Activated naive CD8-positive, alpha-beta T cell treated with anti-CD3 and anti-CD28 coated beads for 36 hours (primary cell): ENCODE results near the gene ARHGAP19. TPM values are rescaled to one million over a fixed set of nuclear protein-coding genes. Genes with fewer than 3 reads are reported as not detected.
"Not testable (repeated sequence)": the region's sequence is repeated elsewhere in the genome, so short reads cannot be mapped to it uniquely, and the experiment has no call there.

ENCODE experiments used
- DNase-seq: peaks from one replicate; pipeline ENCODE4 v3.0.0; 2021
- H3K27ac Mint-ChIP-seq: one replicate; pipeline ENCODE4 v1.8.0; 2022; ENCODE audit warnings: mild to moderate bottlenecking, moderate library complexity, mixed read lengths
- H3K27me3 Mint-ChIP-seq: one replicate; pipeline ENCODE4 v1.8.0; 2022; ENCODE audit warnings: mild to moderate bottlenecking, mixed read lengths
- H3K36me3 Mint-ChIP-seq: one replicate; pipeline ENCODE4 v1.8.0; 2021; ENCODE audit warnings: mild to moderate bottlenecking, mixed read lengths
- H3K4me1 Mint-ChIP-seq: one replicate; pipeline ENCODE4 v1.8.0; 2021; ENCODE audit warnings: mixed read lengths
- H3K4me3 Mint-ChIP-seq: one replicate; pipeline ENCODE4 v1.8.0; 2022; ENCODE audit warnings: mild to moderate bottlenecking, moderate library complexity, mixed read lengths
- H3K9me3 Mint-ChIP-seq: one replicate; pipeline ENCODE4 v1.8.0; 2022; ENCODE audit warnings: mixed read lengths
- total RNA-seq, 2 experiments: library from RNA; stranded (reverse); gene quantifications; one replicate each; pipeline ENCODE4 v1.2.3, GENCODE V29; 2021

ARHGAP19 gene
- total RNA-seq, 2 experiments from 2014 or later = 36.1 to 42.9 TPM

DNA sequence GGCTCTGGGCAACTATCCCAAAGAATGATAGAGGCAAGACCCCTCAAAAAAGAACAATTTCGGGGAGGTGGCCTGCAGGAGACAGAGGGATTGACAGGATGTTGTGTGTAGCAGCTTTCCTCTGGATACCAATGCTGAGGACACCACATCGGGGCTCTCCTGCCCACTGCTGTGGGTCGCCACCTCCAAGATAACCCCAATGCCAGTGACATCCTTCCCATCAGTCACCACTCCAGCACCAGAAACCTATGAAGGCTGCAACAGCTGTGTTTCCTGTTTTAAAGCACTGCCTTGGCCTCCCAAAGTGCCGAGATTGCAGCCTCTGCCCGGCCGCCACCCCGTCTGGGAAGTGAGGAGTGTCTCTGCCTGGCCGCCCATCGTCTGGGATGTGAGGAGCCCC lies 17.6 kb downstream of the ARHGAP19 start:
- Mint-ChIP-seq H3K36me3 (no peaks in the 10 kb centered on the region), H3K9me3 (no peaks in the 10 kb centered on the region), H3K4me3 (no peak overlapping the region), H3K4me1 (peaks cover 6% of the 10 kb centered on the region), H3K27me3 (no peaks in the 10 kb centered on the region), H3K27ac (no peak overlapping the region)
- no peak for DNase-seq

DNA sequence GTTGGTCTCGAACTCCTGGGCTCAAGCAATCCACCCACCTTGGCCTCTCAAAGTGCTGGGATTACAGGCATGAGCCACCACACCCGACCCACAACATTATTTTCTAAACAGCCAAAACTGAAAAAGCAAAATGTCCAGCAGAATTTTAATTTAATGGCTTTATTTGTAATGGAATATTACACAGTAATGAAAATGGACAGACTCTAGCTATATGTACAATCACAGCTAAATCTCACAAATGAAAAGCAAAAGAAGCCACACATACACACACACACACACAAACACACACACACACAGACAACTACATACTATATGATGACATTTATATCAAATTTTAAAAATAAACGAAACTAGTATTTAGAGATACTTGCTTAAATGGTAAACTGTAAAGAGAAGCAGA lies 18.7 kb downstream of the ARHGAP19 start:
- no peak for DNase-seq
- Mint-ChIP-seq H3K4me1 (peaks cover 7% of the 10 kb centered on the region), H3K9me3 (no peaks in the 10 kb centered on the region), H3K27ac (no peak overlapping the region), H3K36me3 (no peaks in the 10 kb centered on the region), H3K27me3 (no peaks in the 10 kb centered on the region), H3K4me3 (no peak overlapping the region)

DNA sequence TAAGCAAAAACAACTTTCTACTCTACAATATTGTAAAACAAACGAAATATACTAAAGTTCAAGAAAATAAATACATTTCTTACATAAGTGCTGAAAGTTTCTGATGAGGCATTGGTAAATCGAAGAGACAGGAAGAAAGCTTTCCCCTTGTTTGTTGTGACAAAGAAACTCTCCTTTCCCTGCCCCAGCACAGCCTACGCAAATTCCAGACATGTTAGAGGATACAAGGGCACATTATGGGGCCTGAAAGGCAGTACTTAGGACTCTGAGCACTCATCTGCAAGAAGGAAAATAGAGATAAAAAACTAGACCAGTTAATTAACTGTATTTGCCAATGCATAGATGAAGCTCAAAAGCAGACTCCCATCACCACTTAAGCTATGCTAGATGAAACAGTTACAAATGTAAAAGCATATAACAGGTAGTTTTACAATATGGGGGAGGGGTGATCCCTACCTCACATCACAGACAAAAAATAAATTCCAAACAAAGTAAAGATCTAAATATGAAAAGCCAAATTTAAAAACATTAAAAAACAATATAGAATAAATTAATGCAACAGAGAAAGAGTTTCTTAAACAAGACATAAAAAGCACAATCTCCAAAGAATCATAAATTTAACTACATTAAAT lies 21.8 kb downstream of the ARHGAP19 start:
- Mint-ChIP-seq H3K27ac (no peak overlapping the region), H3K4me3 (no peak overlapping the region), H3K4me1 (peaks cover 6% of the 10 kb centered on the region), H3K9me3 (no peaks in the 10 kb centered on the region), H3K36me3 (peaks cover 4% of the 10 kb centered on the region), H3K27me3 (no peaks in the 10 kb centered on the region)
- DNase-seq = no peak

DNA sequence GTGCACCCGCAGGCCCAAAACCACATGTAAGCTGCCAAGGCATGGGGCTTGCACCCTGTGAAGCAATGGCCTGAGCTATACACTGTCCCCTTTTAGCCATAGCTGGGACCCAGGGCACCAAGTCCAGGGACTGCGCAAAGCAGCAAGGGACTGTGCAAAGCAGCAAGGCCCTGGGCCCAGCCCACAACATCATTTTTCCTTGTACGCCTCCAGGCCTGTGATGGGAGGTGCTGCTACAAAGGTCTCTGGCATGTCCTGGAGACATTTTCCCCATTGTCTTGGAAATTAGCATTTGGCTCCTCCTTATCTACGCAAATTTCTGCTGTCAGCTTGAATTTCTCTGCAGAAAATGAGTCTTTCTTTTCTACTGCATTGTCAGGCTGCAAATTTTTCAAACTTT lies 24.8 kb downstream of the ARHGAP19 start:
- Mint-ChIP-seq H3K4me1 (peaks cover 6% of the 10 kb centered on the region), H3K4me3 (no peak overlapping the region), H3K36me3 (peaks cover 10% of the 10 kb centered on the region), H3K27ac (no peak overlapping the region), H3K9me3 (no peaks in the 10 kb centered on the region), H3K27me3 (no peaks in the 10 kb centered on the region)
- DNase-seq = no peak

DNA sequence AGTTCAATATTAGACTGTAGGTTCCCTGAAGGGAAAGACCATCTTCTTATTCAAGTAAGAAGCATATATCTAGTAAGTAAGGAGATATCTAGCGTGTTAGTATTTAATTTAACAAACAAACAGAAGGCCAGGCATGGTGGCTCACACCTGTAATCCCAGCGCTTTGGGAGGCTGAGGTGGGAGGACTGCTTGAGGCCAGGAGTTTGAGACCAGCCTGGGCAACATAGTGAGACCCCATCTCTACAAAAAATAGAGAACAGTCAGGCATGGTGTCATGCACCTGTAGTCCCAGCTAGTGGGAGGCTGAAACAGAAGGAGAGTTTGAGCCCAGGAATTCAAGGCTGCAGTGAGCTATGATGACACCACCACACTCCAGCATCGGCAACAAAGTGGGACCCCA lies 27.3 kb downstream of the ARHGAP19 start:
- not testable (repeated sequence) for H3K27me3 Mint-ChIP-seq, H3K4me1 Mint-ChIP-seq, DNase-seq, H3K9me3 Mint-ChIP-seq, H3K27ac Mint-ChIP-seq, H3K4me3 Mint-ChIP-seq
- peaks cover 10% of the 10 kb centered on the region for H3K36me3 Mint-ChIP-seq

DNA sequence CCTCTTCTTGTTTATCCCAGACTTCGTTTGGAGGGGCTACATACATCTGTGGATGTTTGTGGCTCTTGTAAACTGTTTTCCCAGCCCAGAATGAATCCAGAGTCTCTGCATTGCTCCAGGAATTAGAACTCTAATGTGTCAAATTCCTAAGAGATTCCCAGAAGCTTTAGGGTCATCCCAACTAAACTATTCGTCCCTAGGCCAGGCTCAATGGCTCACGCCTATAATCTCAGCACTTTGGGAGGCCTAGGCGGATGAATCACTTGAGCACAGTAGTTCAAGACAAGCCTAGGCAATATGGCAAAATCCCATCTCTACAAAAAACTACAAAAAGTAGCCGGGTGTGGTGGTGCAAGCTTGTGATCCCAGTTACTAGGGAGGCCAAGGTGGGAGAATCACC lies 28.5 kb downstream of the ARHGAP19 start:
- no peak for DNase-seq
- Mint-ChIP-seq H3K4me1 (peaks cover 5% of the 10 kb centered on the region), H3K9me3 (no peaks in the 10 kb centered on the region), H3K27me3 (no peaks in the 10 kb centered on the region), H3K27ac (no peak overlapping the region), H3K36me3 (peaks cover 12% of the 10 kb centered on the region), H3K4me3 (no peak overlapping the region)

DNA sequence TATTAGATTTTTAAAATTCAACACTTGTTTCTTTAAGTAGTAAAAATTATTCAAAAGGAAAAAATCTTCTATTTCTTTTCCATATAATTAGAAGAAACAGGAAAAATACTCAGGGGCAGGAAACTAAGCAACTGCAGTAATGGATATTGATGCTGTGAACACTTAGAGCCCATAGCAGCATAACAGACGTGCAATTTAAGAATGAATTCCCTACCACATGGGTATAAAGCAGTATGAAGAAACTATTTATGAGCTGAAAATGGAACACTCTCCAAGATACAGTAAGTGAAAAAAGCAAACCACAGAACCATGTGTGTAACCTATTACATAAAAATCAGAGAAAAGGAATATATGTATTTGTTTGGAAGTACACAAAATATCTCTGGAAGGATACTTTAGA lies 30.8 kb downstream of the ARHGAP19 start:
- H3K9me3 Mint-ChIP-seq = no peaks in the 10 kb centered on the region
- peaks cover 5% of the 10 kb centered on the region for H3K4me1 Mint-ChIP-seq
- no peak for DNase-seq
- no peak overlapping the region for H3K27ac Mint-ChIP-seq
- peaks cover 12% of the 10 kb centered on the region for H3K36me3 Mint-ChIP-seq
- no peaks in the 10 kb centered on the region for H3K27me3 Mint-ChIP-seq
- no peak overlapping the region for H3K4me3 Mint-ChIP-seq

DNA sequence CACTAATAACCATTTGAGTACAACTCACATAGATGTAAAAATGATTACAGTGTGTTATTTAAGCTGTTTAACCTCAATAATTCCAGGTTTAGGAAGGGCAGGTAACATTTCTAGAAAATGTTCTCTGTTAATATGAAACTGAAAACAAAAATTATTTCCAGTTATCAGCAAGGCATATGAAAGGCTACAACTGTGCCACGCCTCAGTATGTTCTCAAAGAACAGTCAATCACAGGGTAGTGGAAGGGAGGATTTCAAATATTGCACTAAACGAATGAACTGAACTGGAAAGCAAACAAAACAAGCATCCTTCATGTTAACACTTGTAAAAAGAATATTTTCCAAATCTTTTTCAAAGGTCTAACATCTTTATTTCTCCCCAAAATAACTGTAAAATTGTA lies 31.3 kb downstream of the ARHGAP19 start:
- H3K36me3 Mint-ChIP-seq = peaks cover 13% of the 10 kb centered on the region

DNA sequence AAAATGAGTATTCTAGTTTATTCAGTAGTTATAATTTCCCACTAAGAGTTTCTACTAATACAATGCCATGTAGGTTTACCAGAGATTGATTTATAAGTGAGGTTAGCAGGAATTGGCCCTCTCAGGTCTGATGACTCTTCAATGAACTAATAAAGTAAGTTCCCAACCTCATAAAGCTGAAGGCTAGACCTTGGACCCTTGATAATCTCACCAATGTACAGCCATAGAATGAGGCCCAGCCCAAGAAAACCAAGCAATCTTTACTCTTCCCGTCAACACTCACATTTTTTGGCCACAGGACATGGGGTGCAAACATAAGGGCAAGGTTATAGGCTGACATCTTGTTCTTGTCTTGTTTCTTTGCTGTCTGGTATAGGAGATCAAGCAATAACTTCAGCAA lies 33.3 kb downstream of the ARHGAP19 start:
- Mint-ChIP-seq H3K4me1 (peaks cover 11% of the 10 kb centered on the region), H3K36me3 (peaks cover 17% of the 10 kb centered on the region), H3K4me3 (no peak overlapping the region), H3K27me3 (no peaks in the 10 kb centered on the region), H3K9me3 (no peaks in the 10 kb centered on the region), H3K27ac (no peak overlapping the region)
- no peak for DNase-seq

More for the DNA sequence above, 31.3 kb downstream of the ARHGAP19 start:
- Mint-ChIP-seq H3K27me3 (no peaks in the 10 kb centered on the region), H3K9me3 (no peaks in the 10 kb centered on the region), H3K4me3 (no peak overlapping the region), H3K27ac (no peak overlapping the region), H3K4me1 (peaks cover 7% of the 10 kb centered on the region)
- DNase-seq = no peak

DNA sequence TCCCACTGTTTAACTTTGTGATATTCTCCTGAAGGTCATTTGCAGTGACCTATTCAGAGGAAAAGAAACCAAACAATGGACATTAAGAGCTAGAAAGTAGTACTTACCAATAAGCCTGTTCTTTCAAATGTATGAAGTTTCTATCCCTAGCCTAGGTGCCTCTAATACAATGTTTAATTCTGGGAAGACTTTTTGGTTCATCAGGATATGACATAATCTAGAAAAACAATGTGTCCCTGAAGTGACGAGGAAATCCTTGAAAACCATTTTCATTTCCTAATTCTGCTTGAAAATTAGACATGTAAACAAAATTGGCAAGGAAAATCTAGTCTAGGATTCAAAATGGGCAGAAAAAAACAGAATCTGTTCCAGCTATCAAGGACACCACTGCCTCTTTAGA lies 36.1 kb downstream of the ARHGAP19 start:
- DNase-seq = no peak
- peaks cover 25% of the 10 kb centered on the region for H3K36me3 Mint-ChIP-seq
- no peaks in the 10 kb centered on the region for H3K9me3 Mint-ChIP-seq
- no peaks in the 10 kb centered on the region for H3K27me3 Mint-ChIP-seq
- H3K27ac Mint-ChIP-seq = no peak overlapping the region
- H3K4me1 Mint-ChIP-seq = peaks cover 11% of the 10 kb centered on the region
- H3K4me3 Mint-ChIP-seq = no peak overlapping the region

DNA sequence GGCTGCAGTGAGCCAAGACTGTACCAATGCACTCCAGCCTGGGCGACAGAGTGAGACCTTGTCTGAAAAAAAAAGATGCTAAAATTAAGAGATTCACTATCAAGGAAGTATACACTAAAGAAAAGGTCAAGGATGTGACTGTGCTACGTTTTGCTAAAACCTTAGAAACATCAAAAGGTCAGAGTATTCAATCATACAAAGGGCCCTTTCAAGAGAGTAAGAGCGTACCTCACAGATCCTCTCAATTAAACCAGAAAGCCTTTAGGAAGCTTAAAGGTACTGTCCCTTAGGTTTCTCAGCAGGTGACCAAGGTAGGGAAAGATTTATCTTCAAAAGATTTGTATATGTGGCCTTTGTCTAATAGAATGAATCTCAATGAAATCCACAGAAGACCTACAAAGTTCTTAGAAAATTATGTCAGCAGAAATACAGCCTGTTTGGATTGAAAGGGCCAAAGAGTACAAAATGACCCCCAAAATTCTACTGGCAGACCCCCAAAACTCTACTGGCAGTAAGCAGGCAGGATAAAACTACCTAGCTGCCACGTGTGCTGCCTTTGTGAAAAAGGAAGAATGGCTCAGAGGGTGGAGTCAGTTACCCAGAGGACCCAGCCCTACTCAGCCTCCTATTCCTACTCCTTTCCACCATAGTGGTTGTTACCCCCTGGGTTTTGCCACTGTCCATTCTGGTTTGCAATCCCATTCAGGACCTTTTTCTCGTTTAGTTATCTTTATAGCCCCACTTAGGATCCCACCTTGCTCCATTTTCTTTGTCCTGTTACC lies 36.7 kb downstream of the ARHGAP19 start:
- Mint-ChIP-seq H3K4me1 (peaks cover 6% of the 10 kb centered on the region), H3K4me3 (no peak overlapping the region), H3K9me3 (no peaks in the 10 kb centered on the region), H3K27ac (no peak overlapping the region), H3K27me3 (no peaks in the 10 kb centered on the region), H3K36me3 (peaks cover 25% of the 10 kb centered on the region)
- DNase-seq = no peak

DNA sequence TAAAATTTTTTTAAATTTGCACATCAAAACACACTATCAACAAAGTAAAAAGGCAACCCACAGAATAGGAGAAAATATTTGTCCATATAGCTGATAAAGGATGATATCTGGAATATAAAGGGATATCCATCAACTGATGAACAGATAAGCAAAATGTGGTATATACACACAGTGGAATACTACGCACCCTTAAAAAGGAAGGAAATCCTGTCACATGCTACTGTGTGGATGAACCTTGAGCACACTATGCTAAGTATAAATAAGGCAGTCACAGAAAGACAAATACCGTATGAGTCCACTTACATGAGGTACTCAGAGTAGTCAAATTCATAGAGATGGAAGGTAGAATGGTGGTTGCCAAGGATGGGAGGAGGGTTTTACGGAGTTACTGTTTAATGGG lies 37.7 kb downstream of the ARHGAP19 start:
- H3K36me3 Mint-ChIP-seq = peaks cover 25% of the 10 kb centered on the region
- no peak overlapping the region for H3K4me3 Mint-ChIP-seq
- DNase-seq = no peak
- no peak overlapping the region for H3K27ac Mint-ChIP-seq
- H3K27me3 Mint-ChIP-seq = no peaks in the 10 kb centered on the region
- peaks cover 6% of the 10 kb centered on the region for H3K4me1 Mint-ChIP-seq
- no peaks in the 10 kb centered on the region for H3K9me3 Mint-ChIP-seq

DNA sequence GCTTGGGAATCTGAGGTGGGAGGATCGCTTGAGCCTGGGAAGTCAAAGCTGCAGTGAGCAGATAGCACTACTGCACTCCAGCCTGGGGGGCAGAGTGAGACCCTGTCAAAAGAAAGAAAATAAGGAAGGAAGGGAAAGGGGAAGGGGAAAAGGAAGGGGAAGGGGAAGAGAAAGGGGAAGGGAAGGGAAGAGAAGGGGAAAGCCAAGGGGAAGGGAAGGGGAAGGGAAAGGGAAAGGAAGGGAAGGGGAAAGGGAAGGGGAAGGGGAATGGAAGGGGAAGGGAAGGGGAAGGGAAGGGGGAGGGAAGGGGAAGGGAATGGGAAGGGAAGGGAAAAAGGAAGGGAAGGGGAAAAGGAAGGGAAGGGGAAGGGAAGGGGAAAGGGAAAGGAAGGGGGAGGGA lies 41.5 kb downstream of the ARHGAP19 start:
- no peak overlapping the region for H3K4me3 Mint-ChIP-seq
- peaks cover 2% of the 10 kb centered on the region for H3K4me1 Mint-ChIP-seq
- peaks cover 23% of the 10 kb centered on the region for H3K36me3 Mint-ChIP-seq
- no peak overlapping the region for H3K27ac Mint-ChIP-seq
- no peak for DNase-seq
- H3K27me3 Mint-ChIP-seq = no peaks in the 10 kb centered on the region
- H3K9me3 Mint-ChIP-seq = no peaks in the 10 kb centered on the region

DNA sequence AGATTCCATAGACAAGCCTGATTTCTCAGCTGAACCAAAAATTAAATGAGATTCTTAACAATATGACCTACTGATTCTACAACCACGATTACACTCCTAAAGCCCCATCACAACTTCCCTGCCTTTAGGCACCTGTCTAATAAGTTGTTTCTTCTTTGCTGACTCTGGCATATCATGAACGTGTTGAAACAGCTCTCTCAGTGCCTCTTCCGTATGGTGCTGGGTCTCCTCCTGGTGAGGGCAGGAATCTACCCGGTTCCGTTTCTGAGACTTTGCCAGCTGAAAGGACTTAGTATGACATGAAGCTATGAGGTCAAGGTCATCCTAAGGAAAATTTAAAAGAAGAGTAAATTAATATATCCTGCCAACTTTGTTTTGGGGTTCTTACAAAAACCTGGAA lies 48.6 kb downstream of the ARHGAP19 start:
- Mint-ChIP-seq H3K9me3 (no peaks in the 10 kb centered on the region), H3K36me3 (peaks cover 6% of the 10 kb centered on the region), H3K4me1 (no peaks in the 10 kb centered on the region), H3K27ac (no peak overlapping the region), H3K27me3 (no peaks in the 10 kb centered on the region), H3K4me3 (no peak overlapping the region)
- no peak for DNase-seq

DNA sequence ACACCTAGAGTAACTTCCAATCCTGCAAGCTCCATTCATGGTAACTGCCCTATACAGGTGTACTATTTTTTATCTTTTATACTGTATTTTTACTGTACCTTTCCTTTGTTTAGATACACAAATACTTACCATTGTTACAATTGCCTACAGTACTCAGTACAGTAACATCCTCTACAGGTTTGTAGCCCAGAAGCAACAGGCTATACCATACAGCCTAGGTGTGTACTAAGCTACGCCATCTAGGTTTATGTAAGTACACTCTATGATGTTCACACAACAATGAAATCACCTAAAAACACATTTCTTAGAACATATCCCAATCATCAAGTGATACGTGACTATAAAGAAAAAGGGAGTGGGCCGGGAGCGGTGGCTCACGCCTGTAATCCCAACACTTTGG lies 53.6 kb downstream of the ARHGAP19 start:
- Mint-ChIP-seq H3K36me3 (peaks cover 4% of the 10 kb centered on the region), H3K4me1 (no peaks in the 10 kb centered on the region), H3K9me3 (no peaks in the 10 kb centered on the region), H3K27ac (no peak overlapping the region), H3K27me3 (no peaks in the 10 kb centered on the region), H3K4me3 (no peak overlapping the region)
- DNase-seq = no peak

DNA sequence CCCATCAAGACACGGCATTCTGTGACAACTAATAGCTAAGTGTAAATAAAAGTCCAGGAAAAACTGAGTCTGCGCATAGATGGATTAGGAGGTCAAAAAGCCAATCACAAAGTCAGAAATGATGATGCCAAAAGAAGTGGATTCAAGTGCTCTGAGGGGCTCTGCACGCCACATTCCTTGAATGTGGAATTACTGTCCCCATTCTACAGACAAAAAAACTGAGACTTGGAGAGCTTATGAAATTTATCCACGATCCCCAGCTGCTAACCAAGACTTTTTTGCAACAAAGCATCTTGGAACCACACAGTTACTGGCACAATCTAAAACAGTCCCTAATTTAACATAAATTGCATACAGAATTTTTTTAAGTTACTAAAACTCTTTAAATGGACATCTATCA lies 57.1 kb downstream of the ARHGAP19 start:
- no peaks in the 10 kb centered on the region for H3K27me3 Mint-ChIP-seq
- no peak for DNase-seq
- H3K36me3 Mint-ChIP-seq = peaks cover 8% of the 10 kb centered on the region
- no peaks in the 10 kb centered on the region for H3K9me3 Mint-ChIP-seq
- no peak overlapping the region for H3K27ac Mint-ChIP-seq
- H3K4me3 Mint-ChIP-seq = no peak overlapping the region
- H3K4me1 Mint-ChIP-seq = peaks cover 2% of the 10 kb centered on the region
